Nephron progenitor cell (in vitro differentiated cells): ENCODE results near the gene ALOXE3.

Experiments used
- DNase-seq: peaks from one replicate; pipeline ENCODE4 v3.0.0; 2021
- H3K27ac Mint-ChIP-seq: 2 replicates; pipeline ENCODE4 v1.8.0; 2021; ENCODE audit warnings: mild to moderate bottlenecking, moderate library complexity, mixed read lengths
- H3K27me3 Mint-ChIP-seq: 2 replicates; pipeline ENCODE4 v1.8.0; 2021; ENCODE audit warnings: mild to moderate bottlenecking, low read depth, mixed read lengths; ENCODE audit not compliant: poor library complexity
- H3K36me3 Mint-ChIP-seq: 2 replicates; pipeline ENCODE4 v1.8.0; 2021; ENCODE audit warnings: low read depth, mixed read lengths
- H3K4me1 Mint-ChIP-seq: 2 replicates; pipeline ENCODE4 v1.8.0; 2021; ENCODE audit warnings: mixed read lengths
- H3K4me3 Mint-ChIP-seq: 2 replicates; pipeline ENCODE4 v1.8.0; 2021; ENCODE audit warnings: mild to moderate bottlenecking, moderate library complexity, mixed read lengths
- H3K9me3 Mint-ChIP-seq: 2 replicates; pipeline ENCODE4 v1.8.0; 2021; ENCODE audit warnings: mild to moderate bottlenecking, moderate library complexity, mixed read lengths
- TF ChIP-seq, protein P1 (sequence below): fragments of 200-600 bp; sonication (generic); IDR thresholded peaks from 2 replicates; pipeline ENCODE4 v1.5.0; 2021; ENCODE audit warnings: antibody characterized with exemption

The ALOXE3 gene

GRCh38 chr17:8089728-8090127 lies 28.6 kb downstream of the ALOXE3 start:
- H3K4me1 Mint-ChIP-seq: peaks cover 4% of the 10 kb centered on the region
- DNase-seq: no peak
- peaks cover 89% of the 10 kb centered on the region for H3K27me3 Mint-ChIP-seq
- TF ChIP-seq, protein P1, sequence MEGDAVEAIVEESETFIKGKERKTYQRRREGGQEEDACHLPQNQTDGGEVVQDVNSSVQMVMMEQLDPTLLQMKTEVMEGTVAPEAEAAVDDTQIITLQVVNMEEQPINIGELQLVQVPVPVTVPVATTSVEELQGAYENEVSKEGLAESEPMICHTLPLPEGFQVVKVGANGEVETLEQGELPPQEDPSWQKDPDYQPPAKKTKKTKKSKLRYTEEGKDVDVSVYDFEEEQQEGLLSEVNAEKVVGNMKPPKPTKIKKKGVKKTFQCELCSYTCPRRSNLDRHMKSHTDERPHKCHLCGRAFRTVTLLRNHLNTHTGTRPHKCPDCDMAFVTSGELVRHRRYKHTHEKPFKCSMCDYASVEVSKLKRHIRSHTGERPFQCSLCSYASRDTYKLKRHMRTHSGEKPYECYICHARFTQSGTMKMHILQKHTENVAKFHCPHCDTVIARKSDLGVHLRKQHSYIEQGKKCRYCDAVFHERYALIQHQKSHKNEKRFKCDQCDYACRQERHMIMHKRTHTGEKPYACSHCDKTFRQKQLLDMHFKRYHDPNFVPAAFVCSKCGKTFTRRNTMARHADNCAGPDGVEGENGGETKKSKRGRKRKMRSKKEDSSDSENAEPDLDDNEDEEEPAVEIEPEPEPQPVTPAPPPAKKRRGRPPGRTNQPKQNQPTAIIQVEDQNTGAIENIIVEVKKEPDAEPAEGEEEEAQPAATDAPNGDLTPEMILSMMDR: no peak
- no peak overlapping the region for H3K4me3 Mint-ChIP-seq
- no peak overlapping the region for H3K27ac Mint-ChIP-seq
- no peaks in the 10 kb centered on the region for H3K36me3 Mint-ChIP-seq
- no peaks in the 10 kb centered on the region for H3K9me3 Mint-ChIP-seq

- H3K27ac Mint-ChIP-seq: no peak overlapping the region
- H3K4me1 Mint-ChIP-seq: no peaks in the 10 kb centered on the region
- no peaks in the 10 kb centered on the region for H3K36me3 Mint-ChIP-seq
- H3K27me3 Mint-ChIP-seq: peaks cover 94% of the 10 kb centered on the region
- TF ChIP-seq, protein P1: no peak
- no peak overlapping the region for H3K4me3 Mint-ChIP-seq
- DNase-seq: no peak
- H3K9me3 Mint-ChIP-seq: no peaks in the 10 kb centered on the region
Observed at GRCh38 chr17:8087952-8088230, 30.4 kb downstream of the ALOXE3 start.

GRCh38 chr17:8087075-8087951 lies 31.0 kb downstream of the ALOXE3 start, which contains the start of gene ALOX12B:
ALOX12B (minus strand) TSS chr17:8087716; CDS start chr17:8087442, 274 bp downstream.
- no peak for DNase-seq
- H3K27ac Mint-ChIP-seq: peak within 1 kb of the TSS; percentile 69
- TF ChIP-seq, protein P1: no peak
- no peaks in the 10 kb centered on the region for H3K4me1 Mint-ChIP-seq
- H3K9me3 Mint-ChIP-seq: no peaks in the 10 kb centered on the region
- no peaks in the 10 kb centered on the region for H3K36me3 Mint-ChIP-seq
- H3K27me3 Mint-ChIP-seq: peaks cover 94% of the 10 kb centered on the region
- H3K4me3 Mint-ChIP-seq: no peak within 1 kb of the TSS

DNA sequence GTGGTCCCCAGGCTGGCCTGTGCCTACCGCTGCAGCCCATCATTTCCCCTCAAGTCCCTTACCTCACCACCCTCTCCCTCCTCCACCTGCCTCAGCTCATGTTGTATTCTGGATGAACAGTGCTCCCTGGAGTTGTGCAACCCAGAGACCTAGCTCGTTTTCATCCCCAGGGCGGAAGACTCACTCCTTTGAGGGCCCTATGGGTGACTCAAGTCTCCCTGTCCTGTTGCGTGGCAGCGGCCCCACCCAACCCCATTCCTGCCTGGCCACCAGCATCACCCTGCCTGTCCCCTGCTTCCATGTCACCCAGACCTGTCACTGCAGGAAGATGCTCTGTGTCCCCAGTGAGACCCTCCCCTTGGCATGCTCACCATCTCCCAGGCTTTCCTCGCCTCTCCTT lies 34.1 kb downstream of the ALOXE3 start:
- TF ChIP-seq, protein P1: no peak
- Mint-ChIP-seq H3K27ac (no peak overlapping the region), H3K4me1 (no peaks in the 10 kb centered on the region)

DNA sequence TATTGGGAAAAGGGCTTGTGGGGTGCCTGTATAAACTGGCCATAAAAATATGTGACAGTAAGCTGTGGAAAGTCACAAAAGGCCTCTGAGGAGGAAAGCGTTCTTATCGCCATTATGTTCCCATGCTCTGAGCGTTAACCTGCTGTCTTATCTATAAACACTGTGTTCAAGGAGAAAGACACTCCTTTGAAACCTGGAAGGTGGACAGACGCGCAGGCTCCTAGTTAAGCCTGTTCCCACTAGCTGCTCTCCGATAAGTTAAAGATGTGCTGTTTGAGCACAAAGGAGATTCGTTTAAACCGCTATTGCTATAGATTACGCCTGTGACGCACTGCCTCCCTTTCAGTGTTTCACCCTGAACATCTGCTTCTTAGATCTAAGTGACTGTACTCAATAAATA lies 36.0 kb downstream of the ALOXE3 start:
- Mint-ChIP-seq H3K36me3 (no peaks in the 10 kb centered on the region), H3K4me1 (no peaks in the 10 kb centered on the region), H3K27ac (no peak overlapping the region), H3K27me3 (peaks cover 98% of the 10 kb centered on the region), H3K4me3 (no peak overlapping the region), H3K9me3 (peaks cover 3% of the 10 kb centered on the region)
- TF ChIP-seq, protein P1: no peak
- DNase-seq: no peak

More for the DNA sequence above, 34.1 kb downstream of the ALOXE3 start:
- Mint-ChIP-seq H3K36me3 (no peaks in the 10 kb centered on the region), H3K4me3 (no peak overlapping the region), H3K27me3 (peaks cover 94% of the 10 kb centered on the region), H3K9me3 (no peaks in the 10 kb centered on the region)
- no peak for DNase-seq

DNA sequence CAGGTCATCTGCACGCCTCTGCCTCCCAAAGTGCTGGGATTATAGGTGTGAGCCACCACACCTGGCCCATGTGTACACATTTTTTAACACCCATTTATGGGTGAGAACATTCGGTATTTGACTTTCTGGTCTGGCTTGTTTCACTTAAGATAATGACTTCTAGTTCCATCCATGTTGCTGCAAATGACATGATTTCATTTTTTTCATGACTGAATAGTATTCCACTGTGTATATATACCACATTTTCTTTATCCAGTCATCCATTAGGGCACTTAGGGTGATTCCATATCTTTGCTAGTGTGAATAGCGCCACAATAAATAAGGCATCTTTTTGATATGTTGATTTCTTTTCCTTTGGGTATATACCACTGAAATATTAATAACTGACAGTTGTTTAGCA lies 36.4 kb downstream of the ALOXE3 start:
- H3K4me3 Mint-ChIP-seq: no peak overlapping the region
- TF ChIP-seq, protein P1: no peak
- DNase-seq: no peak
- no peak overlapping the region for H3K27ac Mint-ChIP-seq
- no peaks in the 10 kb centered on the region for H3K4me1 Mint-ChIP-seq
- H3K36me3 Mint-ChIP-seq: no peaks in the 10 kb centered on the region
- peaks cover 3% of the 10 kb centered on the region for H3K9me3 Mint-ChIP-seq
- H3K27me3 Mint-ChIP-seq: peaks cover 99% of the 10 kb centered on the region
